Fibroblast of skin of left biceps (primary cell): ENCODE measurements around the gene ZDHHC11B.
"Not testable (repeated sequence)": the region's sequence is repeated elsewhere in the genome, so short reads cannot be mapped to it uniquely, and the experiment has no call there.

Source experiments
- DNase-seq, 2 experiments: peaks; one replicate each; pipeline ENCODE4 v3.0.0-alpha.2; 2013; ENCODE audit warnings: low read depth in 2 of 2

ZDHHC11B gene

GRCh38 chr5:717143-717542, 67.4 kb downstream of the ZDHHC11B start:
- DNase-seq: no peak

DNA sequence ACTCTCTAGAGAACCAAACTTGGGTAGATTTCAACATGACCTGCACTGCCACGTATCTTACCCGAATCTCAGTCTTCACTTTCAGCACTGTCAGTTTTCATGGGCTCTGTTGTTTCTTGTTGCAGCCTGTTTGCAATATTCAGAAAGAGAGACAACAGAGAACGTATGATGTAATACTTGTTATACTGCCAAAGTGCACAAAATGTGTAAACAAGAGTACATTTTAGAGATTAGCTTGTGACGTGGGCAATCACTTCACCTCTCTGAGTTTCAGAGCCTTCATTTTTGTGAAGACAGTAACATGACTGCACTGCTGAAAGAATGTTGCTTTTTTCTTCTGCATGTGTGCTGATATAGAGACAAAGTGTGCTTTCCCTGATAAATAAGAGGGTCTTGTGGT, 67.8 kb downstream of the ZDHHC11B start:
- not testable (repeated sequence) for DNase-seq

DNA sequence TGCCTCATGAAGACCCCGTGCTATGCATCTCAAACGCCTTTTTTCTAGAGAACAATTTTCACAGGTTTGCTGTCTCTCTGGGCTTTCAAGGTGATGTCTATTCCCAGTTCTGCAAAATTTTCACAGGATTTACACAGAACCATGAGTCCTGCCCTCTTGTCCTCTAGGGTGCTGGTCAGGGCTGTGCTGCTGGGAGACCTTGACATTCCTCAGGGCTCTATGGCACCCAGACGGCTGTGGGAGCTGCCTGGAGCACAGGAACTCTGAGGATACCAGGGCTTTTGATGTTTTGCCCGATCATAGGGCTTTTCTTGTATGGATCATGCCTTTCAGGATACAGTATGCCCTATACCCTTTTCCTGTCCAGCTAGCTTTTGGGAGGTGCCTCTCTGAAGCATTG, 68.9 kb downstream of the ZDHHC11B start:
- not testable (repeated sequence) for DNase-seq

GRCh38 chr5:714215-715118, 70.1 kb downstream of the ZDHHC11B start:
- DNase-seq: not testable (repeated sequence)

DNA sequence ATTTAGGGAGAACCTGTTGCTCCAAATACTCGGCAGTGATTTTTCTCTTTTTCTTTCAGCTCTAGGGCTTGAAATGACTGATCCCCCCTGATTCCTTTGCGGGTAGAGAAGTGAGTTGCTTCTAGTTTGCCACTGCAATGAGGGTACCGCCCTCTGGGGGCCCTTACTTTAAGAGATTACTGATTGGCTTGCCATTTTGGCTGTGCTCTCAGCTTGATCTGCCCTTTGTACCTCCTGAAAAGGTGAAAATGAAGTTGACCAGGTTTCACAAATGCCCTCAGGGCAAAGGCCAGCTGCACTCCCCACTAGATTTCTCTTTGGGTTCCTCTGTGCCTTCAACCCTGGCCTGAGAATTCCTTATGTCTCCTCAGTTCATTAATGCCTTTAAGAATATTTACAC, 70.8 kb downstream of the ZDHHC11B start:
- DNase-seq: not testable (repeated sequence)

- not testable (repeated sequence) for DNase-seq
These were observed 75.5 kb downstream of the ZDHHC11B start for GRCh38 chr5:708848-709517.

DNA sequence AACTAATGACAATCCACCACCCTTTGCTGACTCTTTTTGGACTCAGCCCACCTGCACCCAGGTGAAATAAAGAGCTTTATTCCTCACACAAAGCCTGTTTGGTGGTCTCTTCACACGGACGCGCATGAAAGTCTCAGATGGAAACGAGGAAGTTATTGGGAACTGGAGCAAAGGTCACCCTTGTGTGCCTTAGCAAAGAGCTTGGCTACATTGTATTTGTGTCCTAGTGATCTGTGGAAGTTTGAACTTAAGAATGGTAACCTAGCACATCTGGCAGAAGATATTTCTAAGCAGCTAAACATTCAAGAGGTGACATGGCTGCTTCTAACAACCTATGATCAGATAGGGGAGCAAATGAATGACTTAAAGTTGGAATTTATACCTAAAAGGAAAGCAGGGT, 76.2 kb downstream of the ZDHHC11B start:
- DNase-seq: not testable (repeated sequence)

- not testable (repeated sequence) for DNase-seq
These were observed 78.4 kb downstream of the ZDHHC11B start for GRCh38 chr5:706127-706526.

DNA sequence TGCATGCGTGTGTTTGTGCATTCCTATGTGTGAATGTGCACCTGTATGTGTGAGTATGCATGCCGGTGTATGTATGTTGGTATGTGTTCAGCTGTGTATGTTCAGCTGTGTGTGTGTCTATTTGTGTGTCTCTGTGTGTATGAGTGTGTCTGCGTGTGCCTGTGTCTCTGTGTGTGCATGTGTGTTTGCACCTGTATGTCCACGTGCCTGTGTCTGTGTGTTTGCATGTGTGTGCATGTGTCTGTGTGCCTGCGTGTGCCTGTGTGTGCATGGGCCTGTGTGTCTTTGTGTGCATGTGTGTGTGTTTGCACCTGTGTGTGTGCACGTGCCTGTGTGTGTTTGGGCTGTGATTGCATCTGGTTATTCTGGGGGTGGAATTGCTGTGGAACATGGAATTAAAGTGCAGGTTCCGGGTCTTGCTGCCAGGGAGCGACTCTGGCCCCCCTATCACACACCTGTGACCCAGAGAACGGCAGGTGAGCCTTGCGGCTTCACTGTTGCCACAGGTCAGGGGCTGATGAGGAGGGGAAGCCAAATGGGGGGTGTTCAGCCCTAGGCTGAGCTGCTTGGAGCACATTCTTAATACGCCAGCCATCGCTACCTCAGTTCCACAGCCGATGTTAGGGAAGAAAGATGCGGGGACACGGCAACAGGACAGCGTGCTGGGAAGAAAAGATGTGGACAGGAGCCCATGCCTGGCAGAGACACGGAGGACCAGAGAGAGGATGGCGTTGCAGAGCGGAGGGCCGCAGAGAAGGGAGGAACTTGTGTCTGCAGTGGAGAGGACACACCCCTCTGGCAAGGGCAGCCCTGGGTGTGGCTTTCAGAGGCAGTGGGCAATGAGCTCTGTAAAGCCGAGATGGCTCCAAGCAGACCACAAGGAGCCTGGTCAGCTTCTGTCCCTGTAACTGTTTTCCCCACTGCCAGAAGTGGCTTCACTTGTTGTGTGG, 87.5 kb downstream of the ZDHHC11B start:
- DNase-seq: not testable (repeated sequence)

DNA sequence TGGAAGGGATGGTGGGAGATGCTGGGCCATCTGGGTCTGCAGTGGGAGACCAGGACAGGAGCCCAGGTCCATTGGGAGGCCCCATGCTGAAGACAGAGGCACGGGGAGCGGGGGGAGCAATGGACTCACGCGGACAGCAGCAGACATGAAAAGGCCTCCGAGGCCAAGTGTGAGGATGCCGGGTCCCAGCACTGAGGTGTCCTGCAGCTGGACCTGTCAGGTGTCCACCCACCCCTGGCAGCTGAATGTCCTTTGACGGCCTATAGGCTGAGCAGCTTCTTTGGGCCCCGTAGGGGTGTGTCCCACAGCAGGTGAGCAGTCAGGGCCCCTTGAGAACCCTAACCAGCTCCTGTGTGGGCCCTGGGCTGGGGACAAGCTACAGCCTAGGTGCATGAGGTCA, 88.3 kb downstream of the ZDHHC11B start:
- DNase-seq: not testable (repeated sequence)

DNA sequence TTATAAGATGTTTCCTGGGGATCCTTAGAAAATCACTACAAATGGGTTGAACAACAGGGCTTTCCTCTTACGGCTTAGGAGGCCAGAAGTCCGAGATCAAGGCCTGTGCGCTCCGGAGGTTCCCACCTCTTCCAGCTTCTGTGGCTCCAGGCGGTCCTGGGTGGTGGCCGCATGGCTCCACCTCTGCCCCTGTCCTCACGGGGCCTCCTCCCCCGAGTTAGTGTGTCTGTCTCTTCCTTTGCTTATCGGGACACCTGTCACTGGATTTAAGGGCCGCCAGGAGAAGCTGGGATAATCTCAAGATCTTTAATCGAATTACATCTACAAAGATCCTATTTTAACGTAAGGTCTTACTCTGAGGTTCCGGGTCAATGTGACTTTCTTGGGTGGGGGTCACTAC, 89.1 kb downstream of the ZDHHC11B start:
- not testable (repeated sequence) for DNase-seq

DNA sequence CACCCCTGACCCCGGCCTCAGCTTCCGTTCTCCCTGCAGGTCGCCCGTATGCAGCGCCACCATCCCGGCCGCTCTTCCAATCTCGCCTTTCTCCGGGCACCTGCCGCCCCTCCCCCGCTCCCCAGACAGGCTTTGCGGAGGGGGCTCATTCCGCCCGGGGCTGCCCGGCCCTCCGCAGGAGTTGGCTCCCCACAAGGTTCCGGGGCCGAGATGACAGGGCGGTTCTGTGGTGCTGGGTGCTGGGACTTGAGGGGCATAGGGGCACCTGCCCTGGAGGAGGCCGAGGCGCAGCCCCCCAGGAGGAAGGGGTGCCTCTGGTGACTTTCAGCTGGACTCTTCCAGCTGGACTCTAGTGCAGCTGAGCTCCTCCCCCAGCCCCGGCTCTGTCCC, 90.5 kb downstream of the ZDHHC11B start:
- not testable (repeated sequence) for DNase-seq

GRCh38 chr5:693271-694041, 91.1 kb downstream of the ZDHHC11B start, which contains the start of gene TPPP:
TSS of gene TPPP (minus strand) at chr5:693352. CDS start at chr5:678060, 15,292 bp downstream.
- DNase-seq: not testable (repeated sequence)

DNA sequence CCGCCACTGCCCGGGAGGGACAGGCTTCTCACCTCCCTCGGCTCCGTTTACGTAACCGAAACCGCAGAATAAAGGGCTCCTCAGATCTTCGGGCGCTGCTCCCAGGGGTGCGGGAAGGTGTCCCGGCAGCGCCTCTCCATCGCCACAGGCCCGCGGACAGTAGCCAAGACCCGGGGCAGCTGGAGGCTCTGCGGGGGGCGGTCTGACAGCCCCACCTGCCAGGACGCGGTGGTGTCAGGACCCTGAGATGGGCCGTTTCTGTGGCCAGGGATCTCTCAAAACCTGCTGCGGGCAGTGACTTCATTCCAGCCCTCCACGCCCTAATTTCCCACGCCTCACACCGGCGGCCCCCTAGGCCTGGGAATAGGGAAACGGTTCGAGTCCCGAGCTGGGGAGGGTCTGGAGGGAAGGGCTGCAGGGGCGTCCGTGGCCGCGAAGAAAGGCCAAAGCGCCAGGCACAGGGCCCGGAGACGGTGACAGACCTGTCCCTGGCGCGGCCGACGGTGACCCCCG, 91.9 kb downstream of the ZDHHC11B start:
- DNase-seq: not testable (repeated sequence)

DNA sequence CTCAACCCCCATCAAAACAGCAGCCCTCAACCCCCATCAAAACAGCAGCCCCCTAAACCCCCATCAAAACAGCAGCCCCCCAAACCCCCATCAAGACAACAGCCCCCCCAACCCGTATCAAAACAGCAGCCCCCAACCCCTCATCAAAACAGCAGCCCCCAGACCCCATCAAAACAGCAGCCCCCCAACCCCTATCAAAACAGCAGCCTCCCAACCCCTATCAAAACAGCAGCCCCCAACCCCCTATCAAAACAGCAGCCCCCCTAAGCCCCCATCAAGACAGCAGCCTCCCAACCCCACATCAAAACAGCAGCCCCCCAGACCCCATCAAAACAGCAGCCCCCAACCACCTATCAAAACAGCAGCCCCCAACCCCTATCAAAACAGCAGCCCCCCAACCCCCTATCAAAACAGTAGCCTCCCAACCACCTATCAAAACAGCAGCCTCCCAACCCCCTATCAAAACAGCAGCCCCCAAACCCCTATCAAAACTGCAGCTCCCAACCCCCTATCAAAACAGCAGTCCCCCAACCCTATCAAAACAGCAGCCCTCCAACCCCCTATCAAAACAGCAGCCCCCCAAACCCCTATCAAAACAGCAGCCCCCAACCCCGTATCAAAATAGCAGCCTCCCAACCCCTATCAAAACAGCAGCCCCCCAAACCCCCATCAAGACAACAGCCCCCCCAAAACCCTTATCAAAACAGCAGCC, 92.6 kb downstream of the ZDHHC11B start:
- DNase-seq: no peak

DNA sequence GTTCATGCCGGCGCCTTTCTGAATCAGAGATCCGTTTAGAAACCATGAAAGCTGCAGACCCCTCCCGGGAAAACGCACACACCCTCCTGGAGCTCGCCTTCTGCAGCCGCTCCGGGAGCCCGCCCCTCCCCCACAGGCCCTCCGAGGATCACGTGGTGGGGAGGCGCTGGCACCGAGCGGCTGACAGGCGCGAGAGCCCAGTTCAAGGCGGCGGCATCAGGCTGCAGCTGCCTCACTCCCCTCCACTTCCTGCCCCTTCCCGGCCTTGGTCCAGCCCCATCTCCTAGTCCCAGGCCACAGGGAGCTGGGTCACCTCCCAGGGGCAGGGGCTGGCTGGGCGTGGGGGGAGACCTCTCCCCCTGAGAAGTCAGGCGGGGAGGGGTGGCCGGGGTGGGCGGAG, 93.5 kb downstream of the ZDHHC11B start:
- not testable (repeated sequence) for DNase-seq

DNA sequence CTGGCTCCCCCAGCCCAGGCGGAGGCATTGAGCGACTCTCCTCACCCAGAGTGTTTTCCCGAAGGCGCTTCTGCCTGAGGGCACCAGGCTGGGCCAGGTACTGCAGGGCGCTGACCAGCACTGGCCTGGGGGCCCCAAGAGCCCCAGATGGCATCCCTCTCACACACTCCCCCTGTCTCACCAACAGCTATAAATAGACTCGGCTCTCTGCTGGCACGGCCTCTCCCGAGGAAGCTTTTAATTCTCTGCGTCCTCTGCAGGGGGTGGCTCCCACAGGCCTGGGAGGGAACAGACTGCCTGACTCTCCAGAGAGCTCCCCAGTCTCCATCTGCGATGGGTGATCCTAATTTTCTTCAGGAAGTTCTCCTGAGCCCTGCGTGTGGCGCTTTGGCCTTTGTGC, 94.2 kb downstream of the ZDHHC11B start:
- not testable (repeated sequence) for DNase-seq

GRCh38 chr5:688348-689010, 96.0 kb downstream of the ZDHHC11B start:
- not testable (repeated sequence) for DNase-seq

- DNase-seq: not testable (repeated sequence)
These were observed 97.6 kb downstream of the ZDHHC11B start for GRCh38 chr5:686936-687335.
